ENCODE data around the gene DENND11. TPM values are rescaled to one million over a fixed set of nuclear protein-coding genes. Genes with fewer than 3 reads are reported as not detected.
A peak's percentile ranks its signal among the peaks of the same experiment; 100 is the strongest.

The DENND11 gene
- total and polyA plus RNA-seq, 7 experiments from 2014 or later = 15.1 to 77.9 (median 43.8) TPM

- intact Hi-C loops (cut with micrococcal nuclease) = loop anchor here (2.0 kb wide), 2 partner anchors 19 to 65 kb away; partner anchors contain the start of gene SSBP1 (in 1 of the 2)
- POLR2A ChIA-PET = interaction anchor here (0.6 kb wide), 1 partner anchor 11 kb away, joined by 3 read pairs; no protein-coding TSS in a partner anchor
Observed at GRCh38 chr7:141674171-141674671, 27.7 kb downstream of the DENND11 start.

DNA sequence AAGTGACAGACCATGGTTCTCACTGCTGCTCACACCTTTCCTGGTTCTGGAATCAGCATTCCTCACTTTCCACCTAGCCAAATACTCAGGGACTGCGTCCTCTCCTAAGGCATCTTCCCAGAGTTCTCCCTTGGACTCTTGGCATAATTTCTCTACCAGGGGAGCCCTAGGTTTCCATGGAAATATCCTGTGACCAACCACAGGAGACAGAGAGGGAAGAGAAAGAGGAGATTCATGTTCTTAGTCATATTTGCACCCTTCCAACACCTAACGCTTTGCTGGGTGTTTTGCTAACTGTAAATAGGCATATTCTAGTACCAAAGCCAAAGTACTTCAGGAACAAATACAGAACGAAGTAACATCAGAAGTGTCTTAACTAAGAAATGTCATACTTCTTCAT lies 28.6 kb downstream of the DENND11 start:
- Histone ChIP-seq H3K4me1 (ENCODE audit: control insufficient read depth in 2 of 2, insufficient read depth in 2 of 2, low read length in 2 of 2) (no peaks in the 10 kb centered on the region), H3K27me3 (ENCODE audit: control insufficient read depth in 2 of 2, insufficient read depth in 2 of 2, low read length in 2 of 2) (no peaks in the 10 kb centered on the region), H3K9me3 (ENCODE audit: control insufficient read depth in 2 of 3, low read length in 3 of 3) (no peaks in the 10 kb centered on the region), H3K4me3 (ENCODE audit: low read length) (no peak overlapping the region), H3K36me3 (ENCODE audit: control insufficient read depth in 2 of 3, insufficient read depth in 3 of 3, low read length in 3 of 3) (peaks cover 0 to 38% (median 4%) of the 10 kb centered on the region in 3 experiments), H3K27ac (ENCODE audit: low read depth, low read length) (no peak overlapping the region)
- Mint-ChIP-seq H3K4me1 (peaks cover 0 to 36% (median 0%) of the 10 kb centered on the region in 7 donors), H3K36me3 (peaks cover 8 to 42% (median 27%) of the 10 kb centered on the region in 5 donors), H3K9me3 (peaks cover 0 to 3% (median 0%) of the 10 kb centered on the region in 11 donors), H3K4me3 (no peak overlapping the region), H3K27ac (peak overlapping the region in 5 of 9 donors; percentile 18 to 68 (median 30)), H3K27me3 (no peaks in the 10 kb centered on the region)
- ChIA-PET POLR2A (no interaction called here), CTCF (no interaction called here)
- ATAC-seq (no peak), DNase-seq (no peak)
- intact Hi-C loops (cut with micrococcal nuclease) = no loop called here

More at GRCh38 chr7:141674171-141674671, 27.7 kb downstream of the DENND11 start:
- no peak overlapping the region for H3K4me3 ChIP-seq (ENCODE audit: low read length)
- no peaks in the 10 kb centered on the region for H3K27me3 ChIP-seq (ENCODE audit: control insufficient read depth in 2 of 2, insufficient read depth in 2 of 2, low read length in 2 of 2)
- peaks cover 0 to 38% (median 4%) of the 10 kb centered on the region in 3 experiments for H3K36me3 ChIP-seq (ENCODE audit: control insufficient read depth in 2 of 3, insufficient read depth in 3 of 3, low read length in 3 of 3)
- Mint-ChIP-seq H3K36me3 (peaks cover 3 to 41% (median 24%) of the 10 kb centered on the region in 5 donors), H3K27ac (peak overlapping the region in 5 of 9 donors; percentile 25 to 73 (median 39)), H3K4me1 (peaks cover 0 to 43% (median 0%) of the 10 kb centered on the region in 7 donors), H3K27me3 (no peaks in the 10 kb centered on the region), H3K4me3 (no peak overlapping the region), H3K9me3 (peaks cover 0 to 3% (median 0%) of the 10 kb centered on the region in 11 donors)
- no peak overlapping the region for H3K27ac ChIP-seq (ENCODE audit: low read depth, low read length)
- no peaks in the 10 kb centered on the region for H3K4me1 ChIP-seq (ENCODE audit: control insufficient read depth in 2 of 2, insufficient read depth in 2 of 2, low read length in 2 of 2)
- ATAC-seq = no peak
- no peak for DNase-seq
- H3K9me3 ChIP-seq (ENCODE audit: control insufficient read depth in 2 of 3, low read length in 3 of 3) = no peaks in the 10 kb centered on the region
- CTCF ChIA-PET = interaction anchor here (0.6 kb wide), 1 partner anchor 61 kb away, joined by 3 read pairs; no protein-coding TSS in a partner anchor

DNA sequence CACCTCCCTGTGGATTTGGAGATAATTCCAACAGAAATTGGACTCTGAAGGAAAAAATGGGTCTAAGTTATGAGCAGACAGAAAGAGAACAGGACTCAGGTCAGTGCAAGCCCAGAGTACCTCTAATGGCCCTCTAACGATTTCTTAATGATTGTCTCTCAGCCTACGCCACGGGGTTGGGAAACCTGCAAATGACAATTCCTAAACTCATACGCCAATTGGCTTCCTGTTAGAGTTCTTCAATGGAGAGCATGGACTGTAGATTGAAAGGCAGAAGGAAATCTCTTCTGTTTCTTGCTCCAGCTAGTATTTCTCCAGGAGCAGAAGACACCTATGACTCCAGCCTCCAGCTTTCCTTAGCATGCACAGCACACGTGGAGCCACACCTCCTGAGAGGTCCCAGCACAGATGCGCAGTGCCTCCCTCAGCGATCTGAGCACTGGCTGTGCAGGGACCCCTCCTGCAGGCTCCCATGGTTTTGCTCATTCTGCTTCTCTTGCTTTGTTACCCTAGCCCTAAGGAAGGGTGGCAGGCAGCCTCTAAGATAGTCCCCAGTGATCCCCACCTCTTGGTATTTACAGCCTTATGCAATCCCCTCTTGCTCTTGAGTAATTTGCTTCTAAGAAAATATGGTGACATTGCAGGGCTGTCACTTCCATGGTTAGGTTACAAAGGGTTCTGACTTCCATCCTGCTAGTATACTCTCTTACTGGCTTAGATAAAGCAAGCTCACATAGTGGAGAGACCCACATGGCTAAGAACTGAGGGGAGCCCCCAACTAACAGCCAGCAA lies 30.1 kb downstream of the DENND11 start:
- H3K27ac Mint-ChIP-seq = peak overlapping the region in 3 of 9 donors; percentile 12 to 75 (median 41)

GRCh38 chr7:141668853-141669252 lies 33.1 kb downstream of the DENND11 start:
- H3K4me3 ChIP-seq (ENCODE audit: low read length) = no peak overlapping the region
- H3K9me3 ChIP-seq (ENCODE audit: control insufficient read depth in 2 of 3, low read length in 3 of 3) = no peaks in the 10 kb centered on the region
- Mint-ChIP-seq H3K4me1 (peaks cover 0 to 12% (median 9%) of the 10 kb centered on the region in 7 donors), H3K4me3 (no peak overlapping the region), H3K27ac (peak overlapping the region in 6 of 9 donors; percentile 20 to 67 (median 37)), H3K9me3 (peaks cover 0 to 3% (median 0%) of the 10 kb centered on the region in 11 donors), H3K36me3 (peaks cover 11 to 45% (median 29%) of the 10 kb centered on the region in 5 donors), H3K27me3 (no peaks in the 10 kb centered on the region)
- DNase-seq = no peak
- POLR2A ChIA-PET = no interaction called here
- no peak overlapping the region for H3K27ac ChIP-seq (ENCODE audit: low read depth, low read length)
- H3K4me1 ChIP-seq (ENCODE audit: control insufficient read depth in 2 of 2, insufficient read depth in 2 of 2, low read length in 2 of 2) = no peaks in the 10 kb centered on the region
- no peak for ATAC-seq
- intact Hi-C loops (cut with micrococcal nuclease) = no loop called here
- CTCF ChIA-PET = interaction anchor here (1.8 kb wide), 1 partner anchor 69 kb away, joined by 5 read pairs; the partner anchor contains the start of gene SSBP1
- no peaks in the 10 kb centered on the region for H3K27me3 ChIP-seq (ENCODE audit: control insufficient read depth in 2 of 2, insufficient read depth in 2 of 2, low read length in 2 of 2)
- peaks cover 0 to 55% (median 4%) of the 10 kb centered on the region in 3 experiments for H3K36me3 ChIP-seq (ENCODE audit: control insufficient read depth in 2 of 3, insufficient read depth in 3 of 3, low read length in 3 of 3)

More for the DNA sequence above, 30.1 kb downstream of the DENND11 start:
- no peak overlapping the region for H3K27ac ChIP-seq (ENCODE audit: low read depth, low read length)
- Mint-ChIP-seq H3K27me3 (no peaks in the 10 kb centered on the region), H3K4me1 (peaks cover 0 to 31% (median 0%) of the 10 kb centered on the region in 7 donors), H3K36me3 (peaks cover 8 to 42% (median 27%) of the 10 kb centered on the region in 5 donors), H3K9me3 (peaks cover 0 to 3% (median 0%) of the 10 kb centered on the region in 11 donors), H3K4me3 (no peak overlapping the region)
- peak; percentile 37 for ATAC-seq
- H3K4me3 ChIP-seq (ENCODE audit: low read length) = no peak overlapping the region
- H3K9me3 ChIP-seq (ENCODE audit: control insufficient read depth in 2 of 3, low read length in 3 of 3) = no peaks in the 10 kb centered on the region
- peaks cover 0 to 34% (median 4%) of the 10 kb centered on the region in 3 experiments for H3K36me3 ChIP-seq (ENCODE audit: control insufficient read depth in 2 of 3, insufficient read depth in 3 of 3, low read length in 3 of 3)
- POLR2A ChIA-PET = no interaction called here
- H3K4me1 ChIP-seq (ENCODE audit: control insufficient read depth in 2 of 2, insufficient read depth in 2 of 2, low read length in 2 of 2) = no peaks in the 10 kb centered on the region
- no peak for DNase-seq
- CTCF ChIA-PET = no interaction called here
- no peaks in the 10 kb centered on the region for H3K27me3 ChIP-seq (ENCODE audit: control insufficient read depth in 2 of 2, insufficient read depth in 2 of 2, low read length in 2 of 2)
- intact Hi-C loops (cut with micrococcal nuclease) = no loop called here

GRCh38 chr7:141666071-141666470 lies 35.9 kb downstream of the DENND11 start:
- Mint-ChIP-seq H3K4me1 (peaks cover 0 to 20% (median 6%) of the 10 kb centered on the region in 7 donors), H3K36me3 (peaks cover 8 to 40% (median 17%) of the 10 kb centered on the region in 5 donors), H3K9me3 (no peaks in the 10 kb centered on the region), H3K27me3 (no peaks in the 10 kb centered on the region), H3K27ac (peak overlapping the region in 5 of 9 donors; percentile 9 to 93 (median 35)), H3K4me3 (no peak overlapping the region)
- intact Hi-C loops (cut with micrococcal nuclease) = no loop called here
- ATAC-seq = no peak
- Histone ChIP-seq H3K4me1 (ENCODE audit: control insufficient read depth in 2 of 2, insufficient read depth in 2 of 2, low read length in 2 of 2) (no peaks in the 10 kb centered on the region), H3K4me3 (ENCODE audit: low read length) (no peak overlapping the region), H3K9me3 (ENCODE audit: control insufficient read depth in 2 of 3, low read length in 3 of 3) (no peaks in the 10 kb centered on the region), H3K27me3 (ENCODE audit: control insufficient read depth in 2 of 2, insufficient read depth in 2 of 2, low read length in 2 of 2) (no peaks in the 10 kb centered on the region), H3K36me3 (ENCODE audit: control insufficient read depth in 2 of 3, insufficient read depth in 3 of 3, low read length in 3 of 3) (peaks cover 0 to 59% (median 0%) of the 10 kb centered on the region in 3 experiments), H3K27ac (ENCODE audit: low read depth, low read length) (no peak overlapping the region)
- ChIA-PET POLR2A (interaction anchor here (0.6 kb wide), 1 partner anchor 31 kb away, joined by 4 read pairs; no protein-coding TSS in a partner anchor), CTCF (interaction anchor here (1.6 kb wide), 1 partner anchor 12 kb away, joined by 6 read pairs; no protein-coding TSS in a partner anchor)
- DNase-seq = no peak

DNA sequence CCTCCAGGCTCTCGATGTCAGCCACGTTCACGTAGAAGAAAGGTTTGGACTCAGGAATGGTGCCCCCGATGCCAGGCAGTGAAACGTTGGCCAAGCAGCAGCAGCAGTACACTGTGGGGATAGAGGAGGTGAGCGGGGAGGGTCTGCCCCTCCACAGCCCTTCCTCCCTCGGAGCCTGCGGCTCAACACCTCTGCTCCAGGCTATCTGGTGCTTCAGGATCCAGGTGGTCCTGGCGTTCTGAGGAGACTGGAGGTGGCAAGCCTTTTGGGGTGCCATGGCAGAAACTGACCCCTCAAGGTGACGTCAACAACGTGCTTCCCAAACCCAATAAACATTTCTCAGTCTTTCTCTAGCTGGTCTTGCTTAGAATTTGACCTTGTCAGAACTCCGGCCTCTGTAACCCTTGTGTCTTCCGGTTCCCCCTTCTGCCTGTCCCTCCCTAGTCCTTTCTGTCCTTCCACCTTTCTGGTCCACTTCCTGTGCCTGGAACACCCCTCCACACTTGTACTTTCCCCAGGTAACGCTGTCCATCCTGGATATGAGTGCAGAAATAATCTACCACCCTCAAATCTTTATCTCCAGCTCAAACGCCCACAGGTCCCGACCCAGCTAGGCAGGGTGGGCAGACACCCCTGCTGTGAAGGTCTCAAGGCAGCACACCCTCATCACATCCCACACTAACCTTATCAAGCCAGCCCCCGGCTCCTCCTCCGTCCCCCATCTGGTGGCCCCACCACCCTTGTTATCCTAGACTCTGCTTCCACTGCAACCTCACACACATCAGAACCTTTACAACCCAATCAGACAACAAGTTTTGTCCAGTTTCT lies 36.5 kb downstream of the DENND11 start:
- POLR2A ChIA-PET = interaction anchor here (0.6 kb wide), 1 partner anchor 31 kb away, joined by 4 read pairs; no protein-coding TSS in a partner anchor
- Mint-ChIP-seq H3K27ac (peak overlapping the region in 7 of 9 donors; percentile 5 to 93 (median 24)), H3K4me3 (no peak overlapping the region), H3K4me1 (peaks cover 0 to 24% (median 7%) of the 10 kb centered on the region in 7 donors), H3K9me3 (no peaks in the 10 kb centered on the region), H3K27me3 (no peaks in the 10 kb centered on the region), H3K36me3 (peaks cover 8 to 42% (median 14%) of the 10 kb centered on the region in 5 donors)
- CTCF ChIA-PET = interaction anchor here (1.6 kb wide), 1 partner anchor 11 kb away, joined by 6 read pairs; no protein-coding TSS in a partner anchor
- intact Hi-C loops (cut with micrococcal nuclease) = no loop called here
- Histone ChIP-seq H3K27ac (ENCODE audit: low read depth, low read length) (no peak overlapping the region), H3K27me3 (ENCODE audit: control insufficient read depth in 2 of 2, insufficient read depth in 2 of 2, low read length in 2 of 2) (no peaks in the 10 kb centered on the region), H3K4me1 (ENCODE audit: control insufficient read depth in 2 of 2, insufficient read depth in 2 of 2, low read length in 2 of 2) (no peaks in the 10 kb centered on the region), H3K36me3 (ENCODE audit: control insufficient read depth in 2 of 3, insufficient read depth in 3 of 3, low read length in 3 of 3) (peaks cover 0 to 58% (median 0%) of the 10 kb centered on the region in 3 experiments), H3K9me3 (ENCODE audit: control insufficient read depth in 2 of 3, low read length in 3 of 3) (no peaks in the 10 kb centered on the region), H3K4me3 (ENCODE audit: low read length) (no peak overlapping the region)
- no peak for DNase-seq
- ATAC-seq = no peak

Data from naive thymus-derived CD4-positive, alpha-beta T cell (primary cell).